ENCODE results near the gene TP53TG5. TPM values are rescaled to one million over a fixed set of nuclear protein-coding genes. Genes with fewer than 3 reads are reported as not detected.

TP53TG5 gene
- total RNA-seq, 1 donor from 2014 or later: 32.0 TPM

- no peak for DNase-seq (ENCODE audit: low spot score)
Measured at GRCh38 chr20:45405571-45406259, 27.6 kb upstream of the TP53TG5 start.

GRCh38 chr20:45404438-45404837 is 26.3 kb upstream of the TP53TG5 start:
- no peak for DNase-seq (ENCODE audit: low spot score)

- no peak for DNase-seq (ENCODE audit: low spot score)
Measured at GRCh38 chr20:45402946-45403345, 24.8 kb upstream of the TP53TG5 start.

GRCh38 chr20:45400346-45401031 is 22.4 kb upstream of the TP53TG5 start:
- no peak for DNase-seq (ENCODE audit: low spot score)

- no peak for DNase-seq (ENCODE audit: low spot score)
Measured at GRCh38 chr20:45399018-45399417, 20.9 kb upstream of the TP53TG5 start.

GRCh38 chr20:45395114-45395415 is 16.9 kb upstream of the TP53TG5 start:
- no peak for DNase-seq (ENCODE audit: low spot score)

- DNase-seq (ENCODE audit: low spot score): no peak
Measured at GRCh38 chr20:45394221-45395113, 16.3 kb upstream of the TP53TG5 start.

GRCh38 chr20:45392733-45393132 is 14.6 kb upstream of the TP53TG5 start:
- peak; percentile 14 for DNase-seq (ENCODE audit: low spot score)

- no peak for DNase-seq (ENCODE audit: low spot score)
Measured at GRCh38 chr20:45391559-45391958, 13.4 kb upstream of the TP53TG5 start.

GRCh38 chr20:45390931-45391330 is 12.8 kb upstream of the TP53TG5 start:
- no peak for DNase-seq (ENCODE audit: low spot score)

GRCh38 chr20:45387274-45387673 is 9.1 kb upstream of the TP53TG5 start:
- DNase-seq (ENCODE audit: low spot score): no peak

- no peak for DNase-seq (ENCODE audit: low spot score)
Measured at GRCh38 chr20:45377269-45377668, 856 bp downstream of the TP53TG5 start.

GRCh38 chr20:45374966-45375365 is 3.2 kb downstream of the TP53TG5 start:
- no peak for DNase-seq (ENCODE audit: low spot score)

GRCh38 chr20:45374101-45374467 is 4.0 kb downstream of the TP53TG5 start:
- DNase-seq (ENCODE audit: low spot score): no peak

- DNase-seq (ENCODE audit: low spot score): peak; percentile 80
Measured at GRCh38 chr20:45373353-45374100, 4.6 kb downstream of the TP53TG5 start.

- DNase-seq (ENCODE audit: low spot score): peak; percentile 26
Measured at GRCh38 chr20:45372646-45373352, 5.3 kb downstream of the TP53TG5 start.

- DNase-seq (ENCODE audit: low spot score): no peak
Measured at GRCh38 chr20:45372241-45372640, 5.9 kb downstream of the TP53TG5 start.

- DNase-seq (ENCODE audit: low spot score): no peak
Measured at GRCh38 chr20:45370571-45371160, 7.5 kb downstream of the TP53TG5 start.

GRCh38 chr20:45368221-45368980 is 9.7 kb downstream of the TP53TG5 start:
- DNase-seq (ENCODE audit: low spot score): no peak

GRCh38 chr20:45367126-45367525 is 11.0 kb downstream of the TP53TG5 start:
- DNase-seq (ENCODE audit: low spot score): no peak

Data from umbilical cord (tissue), 2 donors.